Measurements from ENCODE around the gene PNPLA8.

DNA sequence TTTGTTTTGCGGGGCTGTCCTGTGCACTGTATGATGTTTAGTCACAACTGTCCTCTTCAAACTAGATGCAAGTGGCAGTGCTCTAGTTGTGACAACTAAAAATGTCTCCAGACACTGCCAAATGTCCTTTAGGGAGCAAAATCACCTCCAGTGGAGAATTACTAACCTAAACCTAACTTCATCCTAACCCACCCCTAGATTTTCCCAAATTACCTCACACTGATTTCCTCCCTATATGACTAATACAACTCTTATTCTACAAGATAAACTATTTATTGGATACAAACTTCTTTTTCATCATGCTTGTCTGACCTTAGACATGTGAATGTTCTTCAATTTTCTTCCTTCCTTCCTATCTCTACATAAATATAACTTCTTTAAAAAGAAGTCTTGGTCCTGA is 26.4 kb downstream of the PNPLA8 start:
- TF ChIP-seq, protein P1, sequence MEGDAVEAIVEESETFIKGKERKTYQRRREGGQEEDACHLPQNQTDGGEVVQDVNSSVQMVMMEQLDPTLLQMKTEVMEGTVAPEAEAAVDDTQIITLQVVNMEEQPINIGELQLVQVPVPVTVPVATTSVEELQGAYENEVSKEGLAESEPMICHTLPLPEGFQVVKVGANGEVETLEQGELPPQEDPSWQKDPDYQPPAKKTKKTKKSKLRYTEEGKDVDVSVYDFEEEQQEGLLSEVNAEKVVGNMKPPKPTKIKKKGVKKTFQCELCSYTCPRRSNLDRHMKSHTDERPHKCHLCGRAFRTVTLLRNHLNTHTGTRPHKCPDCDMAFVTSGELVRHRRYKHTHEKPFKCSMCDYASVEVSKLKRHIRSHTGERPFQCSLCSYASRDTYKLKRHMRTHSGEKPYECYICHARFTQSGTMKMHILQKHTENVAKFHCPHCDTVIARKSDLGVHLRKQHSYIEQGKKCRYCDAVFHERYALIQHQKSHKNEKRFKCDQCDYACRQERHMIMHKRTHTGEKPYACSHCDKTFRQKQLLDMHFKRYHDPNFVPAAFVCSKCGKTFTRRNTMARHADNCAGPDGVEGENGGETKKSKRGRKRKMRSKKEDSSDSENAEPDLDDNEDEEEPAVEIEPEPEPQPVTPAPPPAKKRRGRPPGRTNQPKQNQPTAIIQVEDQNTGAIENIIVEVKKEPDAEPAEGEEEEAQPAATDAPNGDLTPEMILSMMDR (IDR thresholded peaks at IDR 0.05), result no peak
- TF ChIP-seq POLR2A (IDR thresholded peaks at IDR 0.05), result no peak

Data from heart left ventricle (tissue), 13 donors.